Osteoblast (primary cell): ENCODE data around the gene DNASE1L2. TPM values are rescaled to one million over a fixed set of nuclear protein-coding genes. Genes with fewer than 3 reads are reported as not detected.

Experiments
- DNase-seq: peaks from one replicate; pipeline ENCODE4 v3.0.0; 2011; ENCODE audit warnings: low spot score, mixed read lengths; ENCODE audit not compliant: insufficient read length; ENCODE audit errors: missing footprints
- H2AFZ ChIP-seq: 2 replicates; pipeline ENCODE4 v1.6.0; 2011; ENCODE audit warnings: mild to moderate bottlenecking, low read length
- H3K27ac ChIP-seq: 2 replicates; pipeline ENCODE4 v1.5.1; 2011; ENCODE audit warnings: mild to moderate bottlenecking, low read depth, low read length, moderate library complexity
- H3K27me3 ChIP-seq: 2 replicates; pipeline ENCODE4 v1.6.0; 2012; ENCODE audit warnings: mild to moderate bottlenecking, control low read depth, inconsistent platforms, low read length, moderate library complexity; ENCODE audit not compliant: insufficient read depth
- H3K36me3 ChIP-seq: 2 replicates; pipeline ENCODE4 v1.5.1; 2011; ENCODE audit warnings: mild to moderate bottlenecking, low read length, control low read depth, moderate library complexity; ENCODE audit not compliant: insufficient read depth
- H3K4me1 ChIP-seq: 2 replicates; pipeline ENCODE4 v1.5.1; 2011; ENCODE audit warnings: mild to moderate bottlenecking, low read length, control low read depth, moderate library complexity; ENCODE audit not compliant: insufficient read depth
- H3K4me2 ChIP-seq: 2 replicates; pipeline ENCODE4 v1.6.0; 2011; ENCODE audit warnings: mild to moderate bottlenecking, low read length; ENCODE audit not compliant: insufficient read depth
- H3K4me3 ChIP-seq: fragments of 200-600 bp; sonication (generic); 3 replicates; pipeline ENCODE4 v1.5.1; 2012; ENCODE audit warnings: mild to moderate bottlenecking, low read length, inconsistent platforms; ENCODE audit not compliant: insufficient read depth
- H3K79me2 ChIP-seq: 2 replicates; pipeline ENCODE4 v1.6.0; 2012; ENCODE audit warnings: mild to moderate bottlenecking, low read length, control low read depth, inconsistent platforms; ENCODE audit not compliant: insufficient read depth
- H3K9me3 ChIP-seq: 2 replicates; pipeline ENCODE4 v1.5.1; 2011; ENCODE audit warnings: low read depth, low read length, control low read depth
- H4K20me1 ChIP-seq: 2 replicates; pipeline ENCODE4 v1.6.0; 2012; ENCODE audit warnings: mild to moderate bottlenecking, low read length, control low read depth; ENCODE audit not compliant: insufficient read depth
- total RNA-seq: library from RNA; depleted of rRNA; stranded (reverse); fragments of >200 nt; gene quantifications from 2 replicates; pipeline ENCODE4 v1.2.3, GENCODE V29; 2012
- TF ChIP-seq, protein P1 (sequence below): IDR thresholded peaks from 2 replicates; pipeline ENCODE4 v1.5.1; 2011; ENCODE audit warnings: mild to moderate bottlenecking, low read depth, low read length, moderate library complexity; ENCODE audit errors: extremely low read depth

The DNASE1L2 gene
- total RNA-seq, 1 donor: 0.72 TPM

DNA sequence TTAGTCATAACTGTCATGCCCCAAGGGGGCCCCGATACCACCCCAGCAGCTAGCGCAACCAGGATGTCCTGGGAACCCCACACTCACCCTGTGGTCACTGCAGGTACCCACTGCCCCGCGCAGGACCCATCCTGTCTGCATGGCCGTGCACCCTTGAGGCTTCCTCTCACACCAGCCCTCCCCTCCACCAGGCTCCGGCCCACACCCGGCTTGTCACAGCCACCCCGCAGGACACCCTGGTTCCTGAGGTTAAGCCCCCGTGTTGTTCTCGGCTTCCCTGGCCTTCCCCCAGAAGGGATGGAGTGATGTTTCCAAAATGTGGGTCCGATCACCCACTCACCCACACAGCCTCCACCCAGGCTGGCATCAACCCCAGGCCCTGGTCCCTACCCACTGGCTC is 7.5 kb downstream of the DNASE1L2 start:
- TF ChIP-seq, protein P1, sequence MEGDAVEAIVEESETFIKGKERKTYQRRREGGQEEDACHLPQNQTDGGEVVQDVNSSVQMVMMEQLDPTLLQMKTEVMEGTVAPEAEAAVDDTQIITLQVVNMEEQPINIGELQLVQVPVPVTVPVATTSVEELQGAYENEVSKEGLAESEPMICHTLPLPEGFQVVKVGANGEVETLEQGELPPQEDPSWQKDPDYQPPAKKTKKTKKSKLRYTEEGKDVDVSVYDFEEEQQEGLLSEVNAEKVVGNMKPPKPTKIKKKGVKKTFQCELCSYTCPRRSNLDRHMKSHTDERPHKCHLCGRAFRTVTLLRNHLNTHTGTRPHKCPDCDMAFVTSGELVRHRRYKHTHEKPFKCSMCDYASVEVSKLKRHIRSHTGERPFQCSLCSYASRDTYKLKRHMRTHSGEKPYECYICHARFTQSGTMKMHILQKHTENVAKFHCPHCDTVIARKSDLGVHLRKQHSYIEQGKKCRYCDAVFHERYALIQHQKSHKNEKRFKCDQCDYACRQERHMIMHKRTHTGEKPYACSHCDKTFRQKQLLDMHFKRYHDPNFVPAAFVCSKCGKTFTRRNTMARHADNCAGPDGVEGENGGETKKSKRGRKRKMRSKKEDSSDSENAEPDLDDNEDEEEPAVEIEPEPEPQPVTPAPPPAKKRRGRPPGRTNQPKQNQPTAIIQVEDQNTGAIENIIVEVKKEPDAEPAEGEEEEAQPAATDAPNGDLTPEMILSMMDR: no peak
- Histone ChIP-seq H3K4me2 (no peak overlapping the region), H4K20me1 (peaks cover 8% of the 10 kb centered on the region), H3K4me1 (no peaks in the 10 kb centered on the region), H3K27me3 (no peaks in the 10 kb centered on the region), H3K4me3 (no peak overlapping the region), H3K79me2 (peaks cover 5% of the 10 kb centered on the region), H3K36me3 (peaks cover 37% of the 10 kb centered on the region), H3K27ac (no peak overlapping the region), H3K9me3 (no peaks in the 10 kb centered on the region), H2AFZ (no peak overlapping the region)
- peak; percentile 85 for DNase-seq

DNA sequence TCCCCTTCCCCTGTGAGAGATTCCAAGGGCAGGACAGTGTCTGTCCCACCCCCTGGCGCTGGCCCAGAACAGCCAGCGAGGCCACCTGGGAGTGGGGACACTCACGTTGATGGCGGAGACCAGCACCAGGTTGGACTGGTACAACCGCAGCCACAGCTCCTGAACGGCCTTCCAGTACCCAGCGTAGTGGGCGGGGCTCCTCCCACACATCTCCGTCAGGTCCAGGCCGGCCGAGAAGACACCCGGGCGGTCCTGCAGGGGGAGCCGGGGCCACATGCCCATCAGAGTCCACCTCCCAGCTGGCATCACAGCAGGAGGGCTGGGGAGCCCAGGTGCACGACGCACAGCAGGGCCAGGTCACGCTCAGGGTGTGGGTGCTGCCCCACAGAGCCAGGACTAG is 8.1 kb downstream of the DNASE1L2 start:
- Histone ChIP-seq H3K4me3 (no peak overlapping the region), H3K79me2 (peaks cover 7% of the 10 kb centered on the region), H3K36me3 (peaks cover 37% of the 10 kb centered on the region), H3K9me3 (no peaks in the 10 kb centered on the region), H3K27ac (no peak overlapping the region), H4K20me1 (peaks cover 10% of the 10 kb centered on the region), H3K27me3 (no peaks in the 10 kb centered on the region), H3K4me2 (no peak overlapping the region), H2AFZ (no peak overlapping the region), H3K4me1 (no peaks in the 10 kb centered on the region)
- DNase-seq: peak; percentile 82
- TF ChIP-seq, protein P1: no peak

DNA sequence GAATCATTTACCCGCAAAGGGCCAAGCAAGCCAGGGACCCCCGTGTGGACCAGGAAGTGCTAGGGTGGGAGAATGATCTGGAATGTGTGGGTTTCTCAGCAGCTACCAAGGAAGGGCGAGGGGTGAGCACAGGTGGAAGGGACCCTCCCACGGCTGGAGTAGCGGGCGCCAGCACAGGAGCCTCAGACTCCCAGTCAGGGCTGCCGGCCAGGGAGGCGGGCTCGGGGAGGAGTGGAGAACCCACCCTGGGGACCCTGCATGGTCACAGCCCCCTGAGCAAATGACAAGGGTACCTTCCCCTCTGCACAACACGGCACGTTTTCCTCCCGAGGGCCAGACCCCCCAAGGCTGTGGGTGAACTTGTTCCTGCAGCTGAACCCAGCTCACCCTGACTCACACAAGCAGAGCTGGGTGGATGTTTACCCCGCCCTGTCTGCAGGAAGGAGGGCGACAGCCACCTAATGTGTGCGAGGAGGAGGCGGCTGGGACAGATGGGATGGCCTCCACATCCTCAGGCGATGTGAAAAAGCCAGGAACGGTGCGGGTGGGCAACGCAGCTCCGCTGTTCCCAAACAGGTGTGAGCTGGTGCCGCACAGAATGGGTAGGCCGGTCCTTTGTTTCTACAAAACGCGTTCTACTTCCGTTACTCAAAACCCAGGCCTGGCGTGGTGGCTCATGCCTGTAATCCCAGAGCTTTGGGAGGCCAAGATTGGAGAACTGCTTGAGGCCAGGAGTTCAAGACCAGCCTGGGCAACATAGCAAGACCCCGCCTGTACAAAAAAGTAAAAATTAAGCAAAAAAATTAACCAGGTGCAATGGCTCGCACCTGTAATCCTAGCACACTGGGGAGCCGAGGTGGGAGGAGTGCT is 8.9 kb downstream of the DNASE1L2 start:
- TF ChIP-seq, protein P1: no peak
- H3K79me2 ChIP-seq: peaks cover 9% of the 10 kb centered on the region
- H3K36me3 ChIP-seq: peaks cover 37% of the 10 kb centered on the region
- H3K4me2 ChIP-seq: no peak overlapping the region
- no peaks in the 10 kb centered on the region for H3K9me3 ChIP-seq
- H2AFZ ChIP-seq: no peak overlapping the region
- no peak overlapping the region for H3K4me3 ChIP-seq
- peaks cover 10% of the 10 kb centered on the region for H4K20me1 ChIP-seq
- DNase-seq: peak; percentile 66
- peaks cover 1% of the 10 kb centered on the region for H3K4me1 ChIP-seq
- no peaks in the 10 kb centered on the region for H3K27me3 ChIP-seq
- no peak overlapping the region for H3K27ac ChIP-seq

DNA sequence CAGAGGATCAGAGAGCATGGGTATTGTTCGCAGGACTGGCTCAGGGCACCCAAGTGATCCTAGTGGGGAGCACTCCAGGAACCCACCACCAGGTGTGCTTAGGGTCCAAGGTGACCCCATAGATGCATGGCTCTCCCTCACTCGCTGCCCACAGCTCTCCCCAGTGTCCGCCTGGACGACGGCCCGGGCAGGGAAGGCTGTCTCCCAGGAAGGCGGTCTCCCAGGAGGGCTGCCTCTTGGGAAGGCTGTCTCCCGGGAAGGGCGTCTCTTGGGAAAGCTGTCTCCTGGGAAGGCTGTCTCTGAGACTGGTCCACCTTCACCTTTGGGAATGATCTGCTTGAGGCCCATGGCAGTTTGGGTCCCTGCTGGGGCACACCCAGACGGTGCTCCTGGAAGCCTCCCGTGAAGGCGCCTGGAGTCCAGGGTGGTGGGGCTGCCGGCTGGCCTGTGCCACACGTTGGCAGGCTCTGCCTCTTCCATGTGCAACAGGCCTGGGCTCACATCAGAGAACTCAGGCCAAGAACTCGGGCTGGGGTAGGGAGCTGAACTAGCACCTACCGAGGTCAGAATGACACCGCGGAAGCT is 10.1 kb downstream of the DNASE1L2 start:
- H2AFZ ChIP-seq: no peak overlapping the region
- peaks cover 34% of the 10 kb centered on the region for H3K36me3 ChIP-seq
- peaks cover 8% of the 10 kb centered on the region for H3K4me1 ChIP-seq
- no peaks in the 10 kb centered on the region for H3K27me3 ChIP-seq
- H3K9me3 ChIP-seq: no peaks in the 10 kb centered on the region
- H3K4me2 ChIP-seq: no peak overlapping the region
- peaks cover 15% of the 10 kb centered on the region for H3K79me2 ChIP-seq
- H4K20me1 ChIP-seq: peaks cover 10% of the 10 kb centered on the region
- no peak overlapping the region for H3K4me3 ChIP-seq
- no peak overlapping the region for H3K27ac ChIP-seq
- TF ChIP-seq, protein P1: no peak
- peak; percentile 58 for DNase-seq
